K562 (cell line): ENCODE results near the gene IFT25. TPM values are rescaled to one million over a fixed set of nuclear protein-coding genes. Genes with fewer than 3 reads are reported as not detected.

Source experiments
- ATAC-seq: fragments of 200-7000 bp; cut with Tn5 transposase; 3 replicates; pipeline ENCODE4 v1.9.1; 2020; ENCODE audit warnings: moderate library complexity
- BruUV-seq: library from RNA; stranded (reverse); fragments of 400-500 nt; replicated peaks from 2 replicates; lab custom pipeline; 2021; lab: Mats Ljungman, UMichigan
- CTCF ChIA-PET: fragments of 300-600 bp; formaldehyde crosslinking; extraction: SDS; loops from one replicate; lab custom pipeline; 2021; ENCODE audit warnings: low intra/inter-chr PET ratio; lab: Yijun Ruan, JAX
- POLR2A ChIA-PET: fragments of 300-600, 350-650 bp; sonication (Branson Sonifier 250); formaldehyde crosslinking; extraction: SDS; loops from one replicate; lab custom pipeline; 2021; ENCODE audit warnings: antibody characterized with exemption, inconsistent platforms; lab: Yijun Ruan, JAX
- DNase-seq, 4 experiments: peaks; one replicate each; pipeline versions ENCODE4 v3.0.0 to v3.0.0-alpha.2; 2011 to 2018; ENCODE audit warnings: low spot score in 3 of 4, mixed read lengths in 3 of 4; ENCODE audit errors: extremely low read depth in 1 of 4
- FAIRE-seq: peaks from 2 replicates; lab custom pipeline; 2011; peaks lifted over from hg19 to GRCh38; lab: Jason Lieb, UNC
- H2AFZ ChIP-seq: 2 replicates; pipeline ENCODE4 v1.6.0; 2011; ENCODE audit warnings: low read depth, low read length, control low read depth, inconsistent platforms
- H3K27ac ChIP-seq: fragments of 200-600 bp; 3 replicates; pipeline ENCODE4 v1.8.0; 2011; ENCODE audit warnings: low read depth, mild to moderate bottlenecking, control low read depth, inconsistent platforms, low read length, moderate library complexity, mixed read lengths; ENCODE audit errors: extremely low read depth
- H3K27me3 ChIP-seq, 2 experiments: fragments of 300-600 bp in 1 of 2; 2 replicates in 1 of 2; 3 replicates in 1 of 2; pipeline versions ENCODE4 v1.6.0 to v1.8.0; 2011; ENCODE audit warnings: inconsistent platforms in 2 of 2, low read length in 2 of 2, mild to moderate bottlenecking in 1 of 2, mixed read lengths in 1 of 2, moderate library complexity in 1 of 2; ENCODE audit not compliant: control insufficient read depth in 2 of 2, insufficient read depth in 2 of 2
- H3K36me3 ChIP-seq: fragments of 300-600 bp; 3 replicates; pipeline ENCODE4 v1.8.0; 2011; ENCODE audit warnings: mild to moderate bottlenecking, low read length, inconsistent platforms; ENCODE audit not compliant: control insufficient read depth, insufficient read depth
- H3K4me1 ChIP-seq, 2 experiments: fragments of 200-600 bp in 1 of 2; replicated peaks in 1 of 2; 2 replicates in 1 of 2; 3 replicates in 1 of 2; pipeline versions ENCODE4 v1.5.1 to v1.8.0; 2011; ENCODE audit warnings: inconsistent platforms in 2 of 2, low read length in 2 of 2, mild to moderate bottlenecking in 1 of 2, mixed read lengths in 1 of 2, moderate library complexity in 1 of 2; ENCODE audit not compliant: control insufficient read depth in 2 of 2, insufficient read depth in 2 of 2
- H3K4me2 ChIP-seq: 2 replicates; pipeline ENCODE4 v1.6.1; 2011; ENCODE audit warnings: low read length, control low read depth, inconsistent platforms, mixed read lengths; ENCODE audit not compliant: insufficient read depth
- H3K4me3 ChIP-seq: fragments of 200-600 bp; sonication (generic), shearing (Covaris generic); 2 replicates; pipeline ENCODE4 v1.5.1; 2016; ENCODE audit warnings: control low read depth, inconsistent platforms
- H3K79me2 ChIP-seq: fragments of 200-600 bp; 3 replicates; pipeline ENCODE4 v1.8.0; 2011; ENCODE audit warnings: low read length, inconsistent platforms; ENCODE audit not compliant: control insufficient read depth, insufficient read depth
- H3K9ac ChIP-seq, 2 experiments: 2 replicates each; pipeline versions ENCODE4 v1.6.0 to v1.6.1; 2011; ENCODE audit warnings: low read depth in 2 of 2, low read length in 2 of 2, control low read depth in 1 of 2, inconsistent platforms in 1 of 2, mild to moderate bottlenecking in 1 of 2, mixed read lengths in 1 of 2; ENCODE audit not compliant: insufficient read depth in 1 of 2
- H3K9me1 ChIP-seq: one replicate; pipeline ENCODE4 v1.6.0; 2011; ENCODE audit warnings: inconsistent platforms, mild to moderate bottlenecking, low read length, moderate library complexity; ENCODE audit not compliant: control insufficient read depth, insufficient read depth
- H3K9me3 ChIP-seq: replicated peaks from 2 replicates; pipeline ENCODE4 v1.5.1; 2011; ENCODE audit warnings: low read depth, low read length, inconsistent platforms; ENCODE audit not compliant: control insufficient read depth, insufficient read depth
- H4K20me1 ChIP-seq: replicated peaks from 2 replicates; pipeline ENCODE4 v1.6.1; 2011; ENCODE audit warnings: low read length, inconsistent platforms, mixed read lengths; ENCODE audit not compliant: control insufficient read depth, insufficient read depth
- CEBPG ChIP-seq, 3 experiments: fragments of 200-800 bp in 1 of 3; sonication (Bioruptor generic) in 1 of 3; sonication (generic) in 1 of 3; formaldehyde crosslinking in 1 of 3; IDR thresholded peaks in 2 of 3; conservative IDR thresholded peaks in 1 of 3; 2 replicates each; pipeline versions ENCODE4 v1.6.1 to v1.8.0; 2016 to 2022; ENCODE audit warnings: missing compliant biosample characterization in 2 of 3, missing genetic modification characterization in 2 of 3, mild to moderate bottlenecking in 1 of 3, missing genetic modification reagents in 1 of 3
- MEIS2 ChIP-seq: fragments of 450-650 bp; IDR thresholded peaks from 2 replicates; pipeline ENCODE4 v1.6.1; 2014; ENCODE audit warnings: mild to moderate bottlenecking; ENCODE audit not compliant: partially characterized antibody
- SMARCA4 ChIP-seq: fragments of 450-650 bp; IDR thresholded peaks from 2 replicates; pipeline ENCODE4 v1.6.1; 2016
- ZNF436 ChIP-seq: fragments of 250-450, 450-650 bp; sonication (Bioruptor Pico); formaldehyde crosslinking; IDR thresholded peaks from 2 replicates; pipeline ENCODE4 v1.7.0; 2020; ENCODE audit warnings: mild to moderate bottlenecking
- WGBS: fragments of 100-300 bp; shearing (Covaris generic); methylation state at CpG from one replicate; pipeline ENCODE4 v1.1.6; 2016; ENCODE audit warnings: low coverage, mixed read lengths; ENCODE audit not compliant: insufficient coverage; ENCODE audit errors: missing lambda C conversion rate; 5-methylcytosine and 5-hydroxymethylcytosine counted together
- in situ Hi-C: fragments of 300-500 bp; cut with MboI; formaldehyde crosslinking; loops from 4 replicates; pipeline ENCODE4 v1.15.0; 2018; ENCODE audit warnings: inconsistent platforms, mixed read lengths
- intact Hi-C: fragments of 100-400 bp; cut with micrococcal nuclease; formaldehyde crosslinking; loops from 2 replicates; pipeline ENCODE4 v1.14.2; 2022
- polyA plus RNA-seq, 8 experiments: library from polyadenylated mRNA; depleted of rRNA in 4 of 8; stranded (reverse) in 5 of 8; unstranded in 3 of 8; fragments of >200 nt; fragmentation: Nextera tagmentation in 2 of 8; fragmentation: Illumina TruSeq in 1 of 8; extraction: Ambion mirVana in 2 of 8; extraction: Trizol in 1 of 8; gene quantifications; 2 replicates each; pipeline versions ENCODE4 v1.2.1 to v1.2.3, GENCODE V29; 2011 to 2014; ENCODE audit warnings: inconsistent platforms in 1 of 8, missing spikeins in 1 of 8
- total RNA-seq, 7 experiments: library from RNA; depleted of rRNA in 6 of 7; stranded (reverse); fragments of >200 nt in 6 of 7; fragmentation: Illumina TruSeq in 2 of 7; extraction: Trizol in 2 of 7; gene quantifications; 2 replicates each; pipeline versions ENCODE4 v1.2.1 to v1.2.3, GENCODE V29; 2011 to 2021; ENCODE audit warnings: low replicate concordance in 1 of 7
- TF ChIP-seq, protein P1 (sequence below), 2 experiments: IDR thresholded peaks in 1 of 2; conservative IDR thresholded peaks in 1 of 2; 2 replicates each; pipeline ENCODE4 v1.6.1; 2016; ENCODE audit warnings: low read depth in 2 of 2, mild to moderate bottlenecking in 1 of 2, missing compliant biosample characterization in 1 of 2, missing genetic modification characterization in 1 of 2, moderate library complexity in 1 of 2

IFT25 gene
- total and polyA plus RNA-seq, 9 of the 15 experiments (the other 6 are each of a cell fraction or from before 2014, with no cell fraction given) = 93.6 to 209 (median 167) TPM

DNA sequence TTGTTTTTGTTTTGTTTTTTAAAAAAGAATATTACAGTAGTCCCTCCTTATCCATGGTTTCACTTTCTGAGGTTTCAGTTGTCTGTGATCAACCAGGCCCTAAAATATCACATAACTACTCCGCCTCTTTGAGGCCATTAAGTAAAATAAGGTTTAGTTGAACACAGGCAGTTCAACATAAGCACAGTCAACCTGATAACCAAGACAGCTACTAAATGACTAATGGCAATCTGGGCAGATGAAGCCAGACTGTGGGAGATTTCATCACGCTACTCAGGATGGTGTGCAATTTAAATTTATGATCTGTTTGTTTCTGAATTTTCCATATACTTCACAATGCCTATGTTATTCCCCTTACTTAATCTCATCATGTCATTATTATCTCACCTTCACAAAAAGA is 42.4 kb upstream of the IFT25 start:
- no peak for DNase-seq
- CTCF ChIA-PET = no interaction called here
- Histone ChIP-seq H3K9me3 (no peaks in the 10 kb centered on the region), H3K27me3 (peaks cover 0 to 13% of the 10 kb centered on the region in 2 experiments; a peak in 2 of 5 replicates), H2AFZ (no peak overlapping the region), H3K36me3 (no peaks in the 10 kb centered on the region), H3K4me3 (no peak overlapping the region), H3K27ac (no peak overlapping the region), H3K4me2 (no peak overlapping the region), H4K20me1 (no peaks in the 10 kb centered on the region), H3K79me2 (no peaks in the 10 kb centered on the region), H3K9ac (no peak overlapping the region), H3K9me1 (no peaks in the 10 kb centered on the region), H3K4me1 (peaks cover 1 to 3% of the 10 kb centered on the region in 2 experiments; a peak in 1 of 5 replicates)
- no TSS peak for BruUV-seq
- intact Hi-C loops (no loop called here), in situ Hi-C loops (no loop called here)
- POLR2A ChIA-PET = no interaction called here
- WGBS = 7% methylated on average over 2 of the region's 2 CpGs
- no peak for ATAC-seq
- no peak for FAIRE-seq
- TF ChIP-seq SMARCA4 = no peak
- TF ChIP-seq MEIS2 = peak; percentile 56
- TF ChIP-seq ZNF436 (CRISPR knock-in tag) = no peak
- no peak for TF ChIP-seq CEBPG (CRISPR knock-in tag; IDR thresholded peaks at IDR 0.05)
- TF ChIP-seq CEBPG (tag; conservative IDR thresholded peaks at IDR 0.05 in 1 of 2, IDR thresholded peaks at IDR 0.05 in 1 of 2) = peak; percentile 57 to 59
- TF ChIP-seq, protein P1, sequence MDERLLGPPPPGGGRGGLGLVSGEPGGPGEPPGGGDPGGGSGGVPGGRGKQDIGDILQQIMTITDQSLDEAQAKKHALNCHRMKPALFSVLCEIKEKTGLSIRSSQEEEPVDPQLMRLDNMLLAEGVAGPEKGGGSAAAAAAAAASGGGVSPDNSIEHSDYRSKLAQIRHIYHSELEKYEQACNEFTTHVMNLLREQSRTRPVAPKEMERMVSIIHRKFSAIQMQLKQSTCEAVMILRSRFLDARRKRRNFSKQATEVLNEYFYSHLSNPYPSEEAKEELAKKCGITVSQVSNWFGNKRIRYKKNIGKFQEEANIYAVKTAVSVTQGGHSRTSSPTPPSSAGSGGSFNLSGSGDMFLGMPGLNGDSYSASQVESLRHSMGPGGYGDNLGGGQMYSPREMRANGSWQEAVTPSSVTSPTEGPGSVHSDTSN (CRISPR knock-in tag; IDR thresholded peaks at IDR 0.05; ENCODE audit: low read depth) = no peak
- TF ChIP-seq, protein P1 (tag; conservative IDR thresholded peaks at IDR 0.05; ENCODE audit: low read depth) = peak; percentile 52; the same call in 1 of the 2 replicates
